ENCODE data around the gene ROCK2. TPM values are rescaled to one million over a fixed set of nuclear protein-coding genes. Genes with fewer than 3 reads are reported as not detected.

ROCK2 gene
- total and polyA plus RNA-seq, 2 of the 13 experiments (the other 11 are each of a cell fraction or from before 2014, with no cell fraction given), result 38.1 to 119 TPM

DNA sequence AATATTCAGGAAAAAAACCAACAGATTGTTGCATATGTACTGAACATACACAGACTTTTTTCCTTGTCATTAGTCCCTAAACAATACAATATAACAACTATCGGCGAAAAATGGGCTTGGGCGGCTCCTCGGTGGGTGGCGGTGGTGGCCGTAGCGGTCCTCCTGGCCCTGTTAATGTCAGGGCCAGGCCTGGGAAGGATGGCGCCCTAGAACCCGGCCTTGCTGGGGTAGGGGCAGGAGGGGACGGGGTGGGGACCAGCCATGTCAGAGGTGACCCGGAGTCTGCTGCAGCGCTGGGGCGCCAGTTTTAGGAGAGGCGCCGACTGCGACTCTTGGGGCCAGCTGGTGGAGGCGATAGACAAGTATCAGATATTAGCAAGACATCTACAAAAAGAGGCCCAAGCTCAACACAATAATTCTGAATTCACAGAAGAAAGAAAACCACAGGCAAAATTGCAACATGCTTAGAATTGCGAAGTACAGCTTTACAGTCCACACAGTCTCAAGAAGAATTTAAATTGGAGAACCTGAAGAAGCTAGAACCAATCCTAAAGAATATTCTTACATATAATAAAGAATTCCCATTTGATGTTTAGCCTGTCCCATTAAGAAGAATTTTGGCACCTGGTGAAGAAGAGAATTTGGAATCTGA is 36.5 kb downstream of the ROCK2 start (continued):
- TF ChIP-seq, protein P1, sequence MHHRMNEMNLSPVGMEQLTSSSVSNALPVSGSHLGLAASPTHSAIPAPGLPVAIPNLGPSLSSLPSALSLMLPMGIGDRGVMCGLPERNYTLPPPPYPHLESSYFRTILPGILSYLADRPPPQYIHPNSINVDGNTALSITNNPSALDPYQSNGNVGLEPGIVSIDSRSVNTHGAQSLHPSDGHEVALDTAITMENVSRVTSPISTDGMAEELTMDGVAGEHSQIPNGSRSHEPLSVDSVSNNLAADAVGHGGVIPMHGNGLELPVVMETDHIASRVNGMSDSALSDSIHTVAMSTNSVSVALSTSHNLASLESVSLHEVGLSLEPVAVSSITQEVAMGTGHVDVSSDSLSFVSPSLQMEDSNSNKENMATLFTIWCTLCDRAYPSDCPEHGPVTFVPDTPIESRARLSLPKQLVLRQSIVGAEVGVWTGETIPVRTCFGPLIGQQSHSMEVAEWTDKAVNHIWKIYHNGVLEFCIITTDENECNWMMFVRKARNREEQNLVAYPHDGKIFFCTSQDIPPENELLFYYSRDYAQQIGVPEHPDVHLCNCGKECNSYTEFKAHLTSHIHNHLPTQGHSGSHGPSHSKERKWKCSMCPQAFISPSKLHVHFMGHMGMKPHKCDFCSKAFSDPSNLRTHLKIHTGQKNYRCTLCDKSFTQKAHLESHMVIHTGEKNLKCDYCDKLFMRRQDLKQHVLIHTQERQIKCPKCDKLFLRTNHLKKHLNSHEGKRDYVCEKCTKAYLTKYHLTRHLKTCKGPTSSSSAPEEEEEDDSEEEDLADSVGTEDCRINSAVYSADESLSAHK (CRISPR knock-in tag; IDR thresholded peaks at IDR 0.05; ENCODE audit: borderline replicate concordance), result no peak
- TF ChIP-seq ZSCAN22 (CRISPR knock-in tag; IDR thresholded peaks at IDR 0.05), result no peak
- no peak for TF ChIP-seq GPN1 (CRISPR knock-in tag; IDR thresholded peaks at IDR 0.05; ENCODE audit: borderline replicate concordance)
- no peak for TF ChIP-seq ZNF883 (CRISPR knock-in tag; IDR thresholded peaks at IDR 0.05; ENCODE audit: not compliant biosample characterization)
- no peak for TF ChIP-seq ISL2 (CRISPR knock-in tag; IDR thresholded peaks at IDR 0.05)
- TF ChIP-seq ELF3 (CRISPR knock-in tag; IDR thresholded peaks at IDR 0.05), result no peak
- TF ChIP-seq TFAP4 (IDR thresholded peaks at IDR 0.05; ENCODE audit: borderline replicate concordance, low read depth), result no peak
- no peak for TF ChIP-seq ZNF34 (CRISPR knock-in tag; IDR thresholded peaks at IDR 0.05; ENCODE audit: borderline replicate concordance)

DNA sequence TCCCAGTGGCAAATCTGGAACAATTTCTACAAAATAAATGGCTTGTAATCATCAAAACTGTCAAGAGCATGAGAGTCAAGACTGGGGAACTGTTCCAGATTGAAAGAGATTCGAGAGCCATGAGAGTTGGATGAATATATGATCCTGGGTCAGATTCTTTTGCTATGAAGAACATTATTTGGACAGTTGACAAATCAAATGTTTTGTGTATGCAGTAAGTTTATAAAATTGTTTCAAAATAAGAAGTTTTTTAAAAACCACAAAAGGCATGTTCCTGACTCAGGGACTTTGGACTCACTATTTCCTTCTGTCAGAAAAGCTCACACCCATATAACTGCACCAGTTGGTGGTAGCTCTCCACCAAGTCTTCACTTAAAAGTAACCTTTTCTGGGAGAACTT is 38.5 kb downstream of the ROCK2 start:
- no TSS peak for BruUV-seq (replicated peaks)
- FAIRE-seq, result no peak
- Histone ChIP-seq H3K4me3 (replicated peaks in 1 of 3; ENCODE audit: insufficient read depth in 1 of 3, low read depth in 2 of 3, low read length in 3 of 3) (no peak overlapping the region), H2AFZ (ENCODE audit: low read length) (no peak overlapping the region), H4K20me1 (ENCODE audit: insufficient read depth, low read length) (peaks cover 98% of the 10 kb centered on the region), H3K27ac (ENCODE audit: extremely low read length, insufficient read depth, low read length) (no peak overlapping the region), H3K4me2 (ENCODE audit: low read depth, low read length) (no peak overlapping the region), H3K4me1 (ENCODE audit: insufficient read depth, low read length) (peaks cover 70% of the 10 kb centered on the region), H3K9me3 (ENCODE audit: low read length) (no peaks in the 10 kb centered on the region), H3K27me3 (ENCODE audit: control insufficient read depth in 1 of 2, insufficient read depth in 2 of 2, low read length in 2 of 2) (no peaks in the 10 kb centered on the region), H3K9ac (ENCODE audit: insufficient read depth, low read depth, low read length) (no peak overlapping the region), H3K36me3 (replicated peaks in 1 of 2; ENCODE audit: control insufficient read depth in 1 of 2, insufficient read depth in 2 of 2, low read length in 2 of 2) (peaks cover 2 to 4% of the 10 kb centered on the region in 2 experiments; a peak in 1 of 5 replicates), H3K79me2 (ENCODE audit: insufficient read depth, low read length) (peaks cover 99% of the 10 kb centered on the region)
- in situ Hi-C loops (cut with HindIII; ENCODE audit: extremely low pct_ligation_motif_present, low pct_unique_long_range_greater_than_20kb), result no loop called here
- DNase-seq (ENCODE audit: low spot score), result no peak
- intact Hi-C loops (cut with micrococcal nuclease; ENCODE audit: unreplicated experiment), result no loop called here
- ATAC-seq, result peak; percentile 43
- ChIA-PET CTCF (ENCODE audit: low intra/inter-chr PET ratio, low total read pairs) (no interaction called here), POLR2A (interaction anchor here (0.6 to 1.7 kb wide), 3 partner anchors 20 to 38 kb away, joined by 3 to 10 read pairs (median 5); partner anchors contain the start of gene ROCK2)
- 95% methylated on average over 1 of the region's 1 CpG for WGBS (ENCODE audit: low lambda C conversion rate)
- peak; percentile 33; the same call in 1 of the 2 replicates for TF ChIP-seq HNF4A (CRISPR knock-in tag; IDR thresholded peaks at IDR 0.05)
- TF ChIP-seq ZBTB25 (CRISPR knock-in tag; IDR thresholded peaks at IDR 0.05), result no peak
- no peak for TF ChIP-seq THRA (CRISPR knock-in tag; IDR thresholded peaks at IDR 0.05; ENCODE audit: borderline replicate concordance)
- TF ChIP-seq SRY (CRISPR knock-in tag; IDR thresholded peaks at IDR 0.05), result no peak
- no peak for TF ChIP-seq U2AF2 (IDR thresholded peaks at IDR 0.05; ENCODE audit: low read depth, low read length)
- TF ChIP-seq ZNF891 (CRISPR knock-in tag; IDR thresholded peaks at IDR 0.05), result no peak
- TF ChIP-seq NFYB (CRISPR knock-in tag; IDR thresholded peaks at IDR 0.05), result no peak
- no peak for TF ChIP-seq ZNF44 (CRISPR knock-in tag; IDR thresholded peaks at IDR 0.05)
- no peak for TF ChIP-seq PAWR (CRISPR knock-in tag; IDR thresholded peaks at IDR 0.05; ENCODE audit: borderline replicate concordance)
- peak; percentile 21 for TF ChIP-seq RBM22 (optimal IDR thresholded peaks at IDR 0.05; ENCODE audit: low read length)
- no peak for TF ChIP-seq ZFY (CRISPR knock-in tag; IDR thresholded peaks at IDR 0.05)

Measured in HepG2 (cell line).